SK-N-MC (cell line): Measurements from ENCODE around the gene SKOR2.

Source experiments
- EZH2 ChIP-seq: fragments of 200-600 bp; sonication (generic); IDR thresholded peaks from one replicate; pipeline ENCODE4 v1.6.1; 2017; ENCODE audit warnings: antibody characterized with exemption
- FOXP2 ChIP-seq: optimal IDR thresholded peaks from 2 replicates; pipeline ENCODE3; 2011; ENCODE audit warnings: mild to moderate bottlenecking, moderate library complexity; ENCODE audit not compliant: insufficient read depth; ENCODE audit errors: extremely low read length, control extremely low read depth
- POLR2AphosphoS5 ChIP-seq: IDR thresholded peaks from 2 replicates; pipeline ENCODE4 v1.6.1; 2012; ENCODE audit warnings: mild to moderate bottlenecking, low read depth, low read length, borderline replicate concordance

- TF ChIP-seq EZH2 (no peak), POLR2AphosphoS5 (no peak), FOXP2 (no peak)
Measured at GRCh38 chr18:47166294-47166693, 85.2 kb downstream of the SKOR2 start.
